Panc1 (cell line): ENCODE data around the gene EPX.

Experiments used
- CTCF ChIP-seq: fragments of 450-650 bp; IDR thresholded peaks from 2 replicates; pipeline ENCODE4 v1.5.1; 2017; ENCODE audit warnings: mild to moderate bottlenecking
- POLR2AphosphoS5 ChIP-seq: IDR thresholded peaks from 2 replicates; pipeline ENCODE4 v1.6.1; 2012; ENCODE audit warnings: mild to moderate bottlenecking, low read depth, low read length, moderate library complexity
- TCF7L2 ChIP-seq: IDR thresholded peaks from 2 replicates; pipeline ENCODE4 v1.6.1; 2011; ENCODE audit warnings: mild to moderate bottlenecking, low read depth, low read length, inconsistent platforms

GRCh38 chr17:58246781-58247180, 54.3 kb downstream of the EPX start:
- TF ChIP-seq CTCF = no peak
- TF ChIP-seq TCF7L2 = no peak
- no peak for TF ChIP-seq POLR2AphosphoS5
